HepG2 (cell line): ENCODE data around the gene CHST2. TPM values are rescaled to one million over a fixed set of nuclear protein-coding genes. Genes with fewer than 3 reads are reported as not detected.

ENCODE experiments used
- ATAC-seq: fragments of 200-7000 bp; cut with Tn5 transposase; 3 replicates; pipeline ENCODE4 v1.9.1; 2020; ENCODE audit warnings: mild to moderate bottlenecking, moderate library complexity
- BruUV-seq: library from RNA; stranded (reverse); fragments of 400-500 nt; replicated peaks from 2 replicates; lab custom pipeline; 2021; lab: Mats Ljungman, UMichigan
- CTCF ChIA-PET: fragments of 300-600 bp; formaldehyde crosslinking; extraction: SDS; loops from one replicate; lab custom pipeline; 2021; ENCODE audit warnings: low total read pairs, inconsistent platforms, low intra/inter-chr PET ratio; lab: Yijun Ruan, JAX
- POLR2A ChIA-PET: fragments of 350-600 bp; sonication (Branson Sonifier 250); formaldehyde crosslinking; loops from one replicate; lab custom pipeline; 2020; ENCODE audit warnings: antibody characterized with exemption, inconsistent platforms; lab: Yijun Ruan, JAX
- DNase-seq: peaks from one replicate; pipeline ENCODE4 v3.0.0-alpha.2; 2015; ENCODE audit warnings: low spot score
- FAIRE-seq: peaks from 3 replicates; lab custom pipeline; 2011; peaks lifted over from hg19 to GRCh38; lab: Jason Lieb, UNC
- H2AFZ ChIP-seq: one replicate; pipeline ENCODE4 v1.6.1; 2011; ENCODE audit warnings: low read length, inconsistent platforms
- H3K27ac ChIP-seq: fragments of 300-600 bp; 3 replicates; pipeline ENCODE4 v1.8.0; 2011; ENCODE audit warnings: mixed run types, mild to moderate bottlenecking, mixed read lengths, low read length, inconsistent platforms; ENCODE audit not compliant: insufficient read depth; ENCODE audit errors: extremely low read length
- H3K27me3 ChIP-seq, 2 experiments: fragments of 200-600 bp in 1 of 2; 2 replicates in 1 of 2; 3 replicates in 1 of 2; pipeline versions ENCODE4 v1.6.0 to v1.8.0; 2011; ENCODE audit warnings: low read length in 2 of 2, mild to moderate bottlenecking in 2 of 2, moderate library complexity in 2 of 2, inconsistent platforms in 1 of 2; ENCODE audit not compliant: insufficient read depth in 2 of 2, control insufficient read depth in 1 of 2
- H3K36me3 ChIP-seq, 2 experiments: fragments of 200-600 bp in 1 of 2; replicated peaks in 1 of 2; 2 replicates in 1 of 2; 3 replicates in 1 of 2; pipeline versions ENCODE4 v1.5.1 to v1.8.0; 2011; ENCODE audit warnings: low read length in 2 of 2, inconsistent platforms in 1 of 2; ENCODE audit not compliant: insufficient read depth in 2 of 2, control insufficient read depth in 1 of 2
- H3K4me1 ChIP-seq: 2 replicates; pipeline ENCODE4 v1.5.1; 2012; ENCODE audit warnings: low read length, inconsistent platforms; ENCODE audit not compliant: insufficient read depth
- H3K4me2 ChIP-seq: 2 replicates; pipeline ENCODE4 v1.6.0; 2011; ENCODE audit warnings: low read depth, low read length, inconsistent platforms
- H3K4me3 ChIP-seq, 3 experiments: fragments of 200-600 bp in 1 of 3; sonication (generic), shearing (Covaris generic) in 1 of 3; replicated peaks in 1 of 3; 2 replicates each; pipeline ENCODE4 v1.5.1; 2011 to 2016; ENCODE audit warnings: low read length in 3 of 3, inconsistent platforms in 2 of 3, low read depth in 2 of 3, mild to moderate bottlenecking in 2 of 3, control low read depth in 1 of 3, mixed read lengths in 1 of 3; ENCODE audit not compliant: insufficient read depth in 1 of 3
- H3K79me2 ChIP-seq: one replicate; pipeline ENCODE4 v1.6.1; 2011; ENCODE audit warnings: low read length, inconsistent platforms; ENCODE audit not compliant: insufficient read depth
- H3K9ac ChIP-seq: 2 replicates; pipeline ENCODE4 v1.6.0; 2011; ENCODE audit warnings: mild to moderate bottlenecking, low read depth, low read length, inconsistent platforms; ENCODE audit not compliant: insufficient read depth
- H3K9me3 ChIP-seq: 2 replicates; pipeline ENCODE4 v1.5.1; 2012; ENCODE audit warnings: mild to moderate bottlenecking, low read length
- H4K20me1 ChIP-seq: 2 replicates; pipeline ENCODE4 v1.6.0; 2011; ENCODE audit warnings: inconsistent platforms, mild to moderate bottlenecking, low read length, moderate library complexity; ENCODE audit not compliant: insufficient read depth
- GLMP ChIP-seq: sonication (generic); formaldehyde crosslinking; IDR thresholded peaks from 2 replicates; pipeline ENCODE4 v1.9.0; 2021; ENCODE audit warnings: missing genetic modification reagents, mild to moderate bottlenecking, borderline replicate concordance
- MIXL1 ChIP-seq: IDR thresholded peaks from 2 replicates; pipeline ENCODE4 v1.6.1; 2016
- MLLT10 ChIP-seq: sonication (generic); formaldehyde crosslinking; IDR thresholded peaks from 2 replicates; pipeline ENCODE4 v1.4.0; 2020; ENCODE audit warnings: missing genetic modification reagents
- ZNF280B ChIP-seq: sonication (generic); formaldehyde crosslinking; IDR thresholded peaks from 2 replicates; pipeline ENCODE4 v1.5.0; 2020; ENCODE audit warnings: missing genetic modification reagents, mild to moderate bottlenecking, borderline replicate concordance
- ZNF331 ChIP-seq: sonication (generic); formaldehyde crosslinking; IDR thresholded peaks from 2 replicates; pipeline ENCODE4 v1.4.0; 2020; ENCODE audit warnings: missing genetic modification reagents
- WGBS: methylation state at CpG from one replicate; pipeline ENCODE4 v1.1.6; 2017; ENCODE audit warnings: low lambda C conversion rate; 5-methylcytosine and 5-hydroxymethylcytosine counted together
- in situ Hi-C: cut with HindIII; loops from 2 replicates; pipeline ENCODE4 v1.10.0; 2017; ENCODE audit warnings: low pct_unique_long_range_greater_than_20kb; ENCODE audit not compliant: extremely low pct_ligation_motif_present
- intact Hi-C: fragments of 100-400 bp; cut with micrococcal nuclease; formaldehyde crosslinking; loops from one replicate; pipeline ENCODE4 v1.10.0; 2022; ENCODE audit not compliant: unreplicated experiment
- polyA plus RNA-seq, 8 experiments: library from polyadenylated mRNA; depleted of rRNA in 3 of 8; stranded (reverse) in 7 of 8; unstranded in 1 of 8; fragments of >200 nt; fragmentation: Illumina TruSeq in 4 of 8; extraction: Trizol in 4 of 8; gene quantifications; 2 replicates each; pipeline versions ENCODE4 v1.2.1 to v1.2.3, GENCODE V29; 2011 to 2016; ENCODE audit warnings: low read depth in 4 of 8, missing spikeins in 1 of 8, mixed read lengths in 1 of 8; ENCODE audit not compliant: insufficient read depth in 1 of 8
- total RNA-seq, 5 experiments: library from RNA; depleted of rRNA; stranded (reverse); fragments of >200 nt; fragmentation: Illumina TruSeq; extraction: Trizol; gene quantifications; 2 replicates each; pipeline ENCODE4 v1.2.3, GENCODE V29; 2016; ENCODE audit warnings: low read depth in 1 of 5

CHST2 gene
- total and polyA plus RNA-seq, 2 of the 13 experiments (the other 11 are each of a cell fraction or from before 2014, with no cell fraction given) = not detected

GRCh38 chr3:143098032-143098764 is 21.4 kb upstream of the CHST2 start:
- Histone ChIP-seq H3K36me3 (no peaks in the 10 kb centered on the region), H3K9me3 (no peaks in the 10 kb centered on the region), H2AFZ (no peak overlapping the region), H4K20me1 (no peaks in the 10 kb centered on the region), H3K9ac (no peak overlapping the region), H3K4me3 (no peak overlapping the region), H3K27ac (no peak overlapping the region), H3K79me2 (no peaks in the 10 kb centered on the region), H3K27me3 (no peaks in the 10 kb centered on the region; a peak in 1 of 5 replicates), H3K4me1 (no peaks in the 10 kb centered on the region), H3K4me2 (no peak overlapping the region)
- DNase-seq (no peak), FAIRE-seq (no peak), ATAC-seq (no peak)
- WGBS = 5% methylated on average over 5 of the region's 5 CpGs
- CTCF ChIA-PET = no interaction called here
- BruUV-seq = no TSS peak
- no peak for TF ChIP-seq MIXL1 (CRISPR knock-in tag)
- in situ Hi-C loops = no loop called here
- POLR2A ChIA-PET = no interaction called here
- intact Hi-C loops = loop anchor here (10.0 kb wide), 1 partner anchor 1283 kb away; no protein-coding TSS in a partner anchor

GRCh38 chr3:143099210-143099609 is 20.4 kb upstream of the CHST2 start:
- ChIA-PET CTCF (no interaction called here), POLR2A (no interaction called here)
- Histone ChIP-seq H3K79me2 (no peaks in the 10 kb centered on the region), H3K9me3 (no peaks in the 10 kb centered on the region), H3K36me3 (no peaks in the 10 kb centered on the region), H3K27me3 (no peaks in the 10 kb centered on the region; a peak in 1 of 5 replicates), H3K27ac (no peak overlapping the region), H3K4me2 (no peak overlapping the region), H3K9ac (no peak overlapping the region), H4K20me1 (no peaks in the 10 kb centered on the region), H2AFZ (no peak overlapping the region), H3K4me3 (no peak overlapping the region), H3K4me1 (no peaks in the 10 kb centered on the region)
- BruUV-seq = no TSS peak
- TF ChIP-seq MLLT10 = no peak
- no peak for TF ChIP-seq GLMP (CRISPR knock-in tag)
- no peak for TF ChIP-seq ZNF280B (CRISPR knock-in tag)
- TF ChIP-seq ZNF331 (CRISPR knock-in tag) = no peak
- WGBS = 27% methylated on average over 3 of the region's 3 CpGs
- no peak for FAIRE-seq
- in situ Hi-C loops = no loop called here
- DNase-seq = no peak
- intact Hi-C loops = loop anchor here (10.0 kb wide), 1 partner anchor 1284 kb away; no protein-coding TSS in a partner anchor
- ATAC-seq = no peak
